Mucosa of stomach (tissue), 1 donor: Measurements from ENCODE around the gene PCDHB16.
"Not testable (repeated sequence)": the region's sequence is repeated elsewhere in the genome, so short reads cannot be mapped to it uniquely, and the experiment has no call there.

Experiments used
- H3K27me3 ChIP-seq: one replicate; pipeline ENCODE4 v1.7.0; 2013; ENCODE audit warnings: mild to moderate bottlenecking, low read length; ENCODE audit not compliant: control insufficient read depth, insufficient read depth
- H3K36me3 ChIP-seq: one replicate; pipeline ENCODE4 v1.7.0; 2013; ENCODE audit warnings: low read length; ENCODE audit not compliant: control insufficient read depth, insufficient read depth
- H3K4me1 ChIP-seq: one replicate; pipeline ENCODE4 v1.7.0; 2013; ENCODE audit warnings: mild to moderate bottlenecking, low read length; ENCODE audit not compliant: control insufficient read depth, insufficient read depth
- H3K4me3 ChIP-seq: one replicate; pipeline ENCODE4 v1.7.0; 2013; ENCODE audit warnings: low read length
- H3K9ac ChIP-seq: one replicate; pipeline ENCODE4 v1.7.0; 2013; ENCODE audit warnings: mild to moderate bottlenecking, low read length, moderate library complexity
- H3K9me3 ChIP-seq: one replicate; pipeline ENCODE4 v1.7.0; 2013; ENCODE audit warnings: mild to moderate bottlenecking, low read length, moderate library complexity; ENCODE audit not compliant: control insufficient read depth
- donor health status: Pancreatic carcinoma.

PCDHB16 gene

DNA sequence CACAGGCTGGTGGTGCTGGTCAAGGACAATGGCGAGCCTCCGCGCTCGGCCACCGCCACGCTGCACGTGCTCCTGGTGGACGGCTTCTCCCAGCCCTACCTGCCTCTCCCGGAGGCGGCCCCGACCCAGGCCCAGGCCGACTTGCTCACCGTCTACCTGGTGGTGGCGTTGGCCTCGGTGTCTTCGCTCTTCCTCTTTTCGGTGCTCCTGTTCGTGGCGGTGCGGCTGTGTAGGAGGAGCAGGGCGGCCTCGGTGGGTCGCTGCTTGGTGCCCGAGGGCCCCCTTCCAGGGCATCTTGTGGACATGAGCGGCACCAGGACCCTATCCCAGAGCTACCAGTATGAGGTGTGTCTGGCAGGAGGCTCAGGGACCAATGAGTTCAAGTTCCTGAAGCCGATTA is 33.8 kb downstream of the PCDHB16 start:
- not testable (repeated sequence) for H3K9me3 ChIP-seq, H3K27me3 ChIP-seq, H3K4me3 ChIP-seq, H3K4me1 ChIP-seq, H3K9ac ChIP-seq, H3K36me3 ChIP-seq

DNA sequence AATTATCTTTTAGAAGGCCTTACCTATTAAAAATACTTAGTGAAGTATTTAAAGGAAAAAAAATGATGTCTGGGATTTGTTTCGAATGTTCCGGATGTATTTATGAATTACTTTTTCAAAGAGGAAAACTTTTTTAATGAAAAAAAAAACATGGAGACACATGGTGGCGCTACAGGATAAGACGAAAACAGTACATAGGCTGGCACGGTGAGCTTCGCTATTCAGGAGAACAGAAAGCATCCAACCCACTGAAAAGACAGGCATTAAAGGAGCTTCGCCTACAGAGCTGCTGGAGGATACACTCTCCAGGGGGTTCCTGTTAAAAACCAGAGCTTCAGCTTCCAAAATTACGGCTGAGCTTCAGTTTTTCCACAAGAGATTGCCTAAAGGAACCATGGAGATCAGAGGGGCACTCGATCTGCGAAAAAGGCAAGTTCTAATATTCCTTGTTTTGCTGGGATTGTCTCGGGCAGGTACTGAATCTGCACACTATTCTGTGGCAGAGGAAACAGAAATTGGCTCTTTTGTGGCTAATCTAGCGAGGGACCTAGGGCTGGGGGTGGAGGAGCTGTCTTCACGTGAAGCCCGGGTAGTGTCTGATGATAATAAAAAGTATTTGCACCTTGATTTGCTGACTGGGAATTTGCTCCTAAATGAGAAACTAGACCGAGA is 41.1 kb downstream of the PCDHB16 start, which contains the start of gene PCDHB14:
TSS of gene PCDHB14 (plus strand) at position 232 of the 672 bp plus-strand sequence. CDS start at position 395, 163 bp downstream.
- peaks cover 3% of the 10 kb centered on the region for H3K27me3 ChIP-seq
- H3K4me1 ChIP-seq: no peaks in the 10 kb centered on the region
- H3K4me3 ChIP-seq: peak within 1 kb of the TSS; percentile 18
- H3K9ac ChIP-seq: no peak within 1 kb of the TSS
- peaks cover 18% of the 10 kb centered on the region for H3K9me3 ChIP-seq
- H3K36me3 ChIP-seq: no peaks in the 10 kb centered on the region

DNA sequence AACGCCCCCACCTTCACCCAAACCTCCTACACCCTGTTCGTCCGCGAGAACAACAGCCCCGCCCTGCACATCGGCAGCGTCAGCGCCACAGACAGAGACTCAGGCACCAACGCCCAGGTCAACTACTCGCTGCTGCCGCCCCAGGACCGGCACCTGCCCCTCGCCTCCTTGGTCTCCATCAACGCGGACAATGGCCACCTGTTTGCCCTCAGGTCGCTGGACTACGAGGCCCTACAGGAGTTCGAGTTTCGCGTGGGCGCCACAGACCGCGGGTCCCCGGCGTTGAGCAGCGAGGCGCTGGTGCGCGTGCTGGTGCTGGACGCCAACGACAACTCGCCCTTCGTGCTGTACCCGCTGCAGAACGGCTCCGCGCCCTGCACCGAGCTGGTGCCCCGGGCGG is 42.7 kb downstream of the PCDHB16 start:
- not testable (repeated sequence) for H3K9ac ChIP-seq, H3K4me3 ChIP-seq, H3K36me3 ChIP-seq, H3K4me1 ChIP-seq, H3K27me3 ChIP-seq
- H3K9me3 ChIP-seq: peaks cover 16% of the 10 kb centered on the region

DNA sequence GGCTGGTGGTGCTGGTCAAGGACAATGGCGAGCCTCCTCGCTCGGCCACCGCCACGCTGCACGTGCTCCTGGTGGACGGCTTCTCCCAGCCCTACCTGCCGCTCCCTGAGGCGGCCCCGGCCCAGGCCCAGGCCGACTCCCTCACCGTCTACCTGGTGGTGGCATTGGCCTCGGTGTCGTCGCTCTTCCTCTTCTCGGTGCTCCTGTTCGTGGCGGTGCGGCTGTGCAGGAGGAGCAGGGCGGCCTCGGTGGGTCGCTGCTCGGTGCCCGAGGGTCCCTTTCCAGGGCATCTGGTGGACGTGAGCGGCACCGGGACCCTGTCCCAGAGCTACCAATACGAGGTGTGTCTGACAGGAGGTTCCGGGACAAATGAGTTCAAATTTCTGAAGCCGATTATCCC is 43.2 kb downstream of the PCDHB16 start:
- H3K27me3 ChIP-seq, H3K36me3 ChIP-seq, H3K4me1 ChIP-seq, H3K4me3 ChIP-seq, H3K9ac ChIP-seq: not testable (repeated sequence)
- peaks cover 11% of the 10 kb centered on the region for H3K9me3 ChIP-seq

DNA sequence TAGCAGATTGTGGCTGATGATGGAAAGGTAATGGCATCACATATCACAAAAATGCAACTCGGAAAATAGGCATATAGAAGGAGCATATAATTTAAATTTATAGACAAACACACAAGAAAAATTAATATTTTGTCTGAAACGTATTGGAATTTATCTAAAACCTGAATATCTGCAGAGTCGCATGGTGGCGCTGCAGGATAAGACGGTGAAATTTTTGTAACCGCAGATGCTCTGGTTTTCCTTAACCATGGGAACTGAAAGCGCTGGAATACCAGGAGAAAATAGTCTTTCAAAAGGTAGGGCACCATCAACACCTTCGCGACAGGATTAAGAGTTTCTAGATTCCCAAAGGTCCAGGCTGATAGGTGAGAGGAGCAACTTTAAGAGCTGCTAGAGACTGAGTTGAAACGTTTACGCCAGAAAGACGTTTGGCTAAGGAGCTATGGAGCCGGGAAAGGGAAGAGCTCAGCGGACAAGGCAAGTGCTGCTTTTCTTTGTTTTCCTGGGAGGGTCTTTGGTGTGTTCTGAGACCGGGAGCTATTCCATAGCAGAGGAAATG is 52.0 kb downstream of the PCDHB16 start:
- Histone ChIP-seq H3K4me1 (no peaks in the 10 kb centered on the region), H3K9me3 (peaks cover 23% of the 10 kb centered on the region), H3K9ac (no peak overlapping the region), H3K4me3 (no peak overlapping the region), H3K27me3 (peaks cover 6% of the 10 kb centered on the region), H3K36me3 (no peaks in the 10 kb centered on the region)
